IPS-18c (cell line): Measurements from ENCODE around the gene GFRA4.

Source experiments
- H3K4me3 ChIP-seq: 2 replicates; pipeline ENCODE4 v1.7.0; 2013; ENCODE audit warnings: low read depth, mild to moderate bottlenecking, low read length, moderate library complexity; ENCODE audit not compliant: insufficient read depth
- H3K9me3 ChIP-seq: one replicate; pipeline ENCODE4 v1.6.1; 2013; ENCODE audit warnings: mild to moderate bottlenecking, low read length, moderate library complexity; ENCODE audit not compliant: control insufficient read depth, insufficient read depth

Gene GFRA4

GRCh38 chr20:3663858-3664257 is 659 bp upstream of the GFRA4 start:
- H3K4me3 ChIP-seq, result no peak overlapping the region
- H3K9me3 ChIP-seq, result peaks cover 5% of the 10 kb centered on the region

- H3K4me3 ChIP-seq, result no peak overlapping the region
These were observed 1.2 kb downstream of the GFRA4 start for GRCh38 chr20:3661814-3662665.

GRCh38 chr20:3661060-3661813 is 2.0 kb downstream of the GFRA4 start:
- H3K4me3 ChIP-seq, result peak overlapping the region; percentile 28
- H3K9me3 ChIP-seq, result peaks cover 3% of the 10 kb centered on the region

More at GRCh38 chr20:3661814-3662665, 1.2 kb downstream of the GFRA4 start:
- H3K9me3 ChIP-seq, result peaks cover 3% of the 10 kb centered on the region

GRCh38 chr20:3660262-3661059 is 2.7 kb downstream of the GFRA4 start:
- Histone ChIP-seq H3K9me3 (peaks cover 3% of the 10 kb centered on the region), H3K4me3 (peak overlapping the region; percentile 34)

- H3K4me3 ChIP-seq, result no peak overlapping the region
- H3K9me3 ChIP-seq, result peaks cover 3% of the 10 kb centered on the region
These were observed 3.5 kb downstream of the GFRA4 start for GRCh38 chr20:3659492-3660261.

GRCh38 chr20:3658716-3659491 is 4.3 kb downstream of the GFRA4 start:
- no peak overlapping the region for H3K4me3 ChIP-seq
- H3K9me3 ChIP-seq, result peaks cover 3% of the 10 kb centered on the region

GRCh38 chr20:3658019-3658715 is 5.0 kb downstream of the GFRA4 start:
- Histone ChIP-seq H3K4me3 (no peak overlapping the region), H3K9me3 (peaks cover 3% of the 10 kb centered on the region)

- Histone ChIP-seq H3K9me3 (no peaks in the 10 kb centered on the region), H3K4me3 (no peak overlapping the region)
These were observed 8.1 kb downstream of the GFRA4 start for GRCh38 chr20:3655131-3655405.

- H3K9me3 ChIP-seq, result no peaks in the 10 kb centered on the region
These were observed 8.7 kb downstream of the GFRA4 start for GRCh38 chr20:3654326-3655130.

GRCh38 chr20:3653921-3654320 is 9.3 kb downstream of the GFRA4 start:
- H3K4me3 ChIP-seq, result no peak overlapping the region
- H3K9me3 ChIP-seq, result no peaks in the 10 kb centered on the region

More at GRCh38 chr20:3654326-3655130, 8.7 kb downstream of the GFRA4 start:
- no peak overlapping the region for H3K4me3 ChIP-seq

- no peak overlapping the region for H3K4me3 ChIP-seq
- H3K9me3 ChIP-seq, result no peaks in the 10 kb centered on the region
These were observed 10.3 kb downstream of the GFRA4 start for GRCh38 chr20:3652676-3653596.

GRCh38 chr20:3652221-3652620 is 11.0 kb downstream of the GFRA4 start:
- Histone ChIP-seq H3K9me3 (no peaks in the 10 kb centered on the region), H3K4me3 (no peak overlapping the region)

- Histone ChIP-seq H3K4me3 (no peak overlapping the region), H3K9me3 (no peaks in the 10 kb centered on the region)
These were observed 11.8 kb downstream of the GFRA4 start for GRCh38 chr20:3651204-3651962.

GRCh38 chr20:3648951-3649350 is 14.2 kb downstream of the GFRA4 start:
- Histone ChIP-seq H3K9me3 (no peaks in the 10 kb centered on the region), H3K4me3 (no peak overlapping the region)
